ENCODE results near the gene DCLK3. TPM values are rescaled to one million over a fixed set of nuclear protein-coding genes. Genes with fewer than 3 reads are reported as not detected.

The DCLK3 gene
- total and polyA plus RNA-seq, 3 donors from 2014 or later = 4.0 to 8.1 (median 4.8) TPM

- intact Hi-C loops (cut with DNase I; ENCODE audit: low total_unique reads) = no loop called here
- H3K27me3 ChIP-seq = no peaks in the 10 kb centered on the region
- no peak for TF ChIP-seq POLR2A (IDR thresholded peaks at IDR 0.05)
- no peaks in the 10 kb centered on the region for H3K4me1 ChIP-seq
- WGBS, 2 donors = 89 to 91% methylated on average over 6 of the region's 6 CpGs
- no peaks in the 10 kb centered on the region for H3K9me3 ChIP-seq
- H3K4me3 ChIP-seq = no peak overlapping the region
- DNase-seq = no peak
- no peaks in the 10 kb centered on the region for H3K36me3 ChIP-seq (ENCODE audit: low read depth, missing control alignments)
- no peak overlapping the region for H3K27ac ChIP-seq
Observed at GRCh38 chr3:36709826-36710365, 54.5 kb downstream of the DCLK3 start.

DNA sequence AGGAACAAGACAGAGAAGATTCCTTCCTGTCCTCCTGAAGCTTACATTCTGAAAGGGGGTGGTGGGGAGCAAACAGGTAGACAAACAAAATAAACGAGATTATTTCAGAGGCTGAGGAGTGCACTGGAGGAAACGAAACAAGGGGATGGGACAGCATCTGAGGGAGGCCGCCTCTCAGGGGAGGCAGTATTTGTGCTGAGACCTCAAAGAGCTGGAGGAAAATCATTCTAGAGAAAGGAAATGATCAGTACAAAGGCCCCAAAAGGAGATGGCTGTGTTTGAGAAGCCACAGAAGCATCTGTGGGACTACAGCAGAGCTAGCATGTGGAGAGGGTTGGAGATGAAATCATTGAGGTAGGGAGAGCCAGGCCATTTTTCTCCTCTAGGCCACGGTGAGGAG, 55.1 kb downstream of the DCLK3 start:
- H3K27ac ChIP-seq = no peak overlapping the region
- H3K9me3 ChIP-seq = no peaks in the 10 kb centered on the region
- no peak for DNase-seq
- 68 to 88% methylated on average over 4 of the region's 4 CpGs for WGBS, 2 donors
- no peak overlapping the region for H3K4me3 ChIP-seq
- H3K36me3 ChIP-seq (ENCODE audit: low read depth, missing control alignments) = no peaks in the 10 kb centered on the region
- TF ChIP-seq POLR2A (IDR thresholded peaks at IDR 0.05) = no peak
- no peaks in the 10 kb centered on the region for H3K4me1 ChIP-seq
- intact Hi-C loops (cut with DNase I; ENCODE audit: low total_unique reads) = no loop called here
- H3K27me3 ChIP-seq = no peaks in the 10 kb centered on the region

GRCh38 chr3:36707623-36708409, 56.5 kb downstream of the DCLK3 start:
- no peaks in the 10 kb centered on the region for H3K36me3 ChIP-seq (ENCODE audit: low read depth, missing control alignments)
- no peaks in the 10 kb centered on the region for H3K27me3 ChIP-seq
- no peaks in the 10 kb centered on the region for H3K4me1 ChIP-seq
- 65 to 68% methylated on average over 6 of the region's 6 CpGs for WGBS, 2 donors
- no peaks in the 10 kb centered on the region for H3K9me3 ChIP-seq
- H3K4me3 ChIP-seq = no peak overlapping the region
- DNase-seq = no peak
- H3K27ac ChIP-seq = no peak overlapping the region
- intact Hi-C loops (cut with DNase I; ENCODE audit: low total_unique reads) = no loop called here
- no peak for TF ChIP-seq POLR2A (IDR thresholded peaks at IDR 0.05)
- TF ChIP-seq, protein P1, sequence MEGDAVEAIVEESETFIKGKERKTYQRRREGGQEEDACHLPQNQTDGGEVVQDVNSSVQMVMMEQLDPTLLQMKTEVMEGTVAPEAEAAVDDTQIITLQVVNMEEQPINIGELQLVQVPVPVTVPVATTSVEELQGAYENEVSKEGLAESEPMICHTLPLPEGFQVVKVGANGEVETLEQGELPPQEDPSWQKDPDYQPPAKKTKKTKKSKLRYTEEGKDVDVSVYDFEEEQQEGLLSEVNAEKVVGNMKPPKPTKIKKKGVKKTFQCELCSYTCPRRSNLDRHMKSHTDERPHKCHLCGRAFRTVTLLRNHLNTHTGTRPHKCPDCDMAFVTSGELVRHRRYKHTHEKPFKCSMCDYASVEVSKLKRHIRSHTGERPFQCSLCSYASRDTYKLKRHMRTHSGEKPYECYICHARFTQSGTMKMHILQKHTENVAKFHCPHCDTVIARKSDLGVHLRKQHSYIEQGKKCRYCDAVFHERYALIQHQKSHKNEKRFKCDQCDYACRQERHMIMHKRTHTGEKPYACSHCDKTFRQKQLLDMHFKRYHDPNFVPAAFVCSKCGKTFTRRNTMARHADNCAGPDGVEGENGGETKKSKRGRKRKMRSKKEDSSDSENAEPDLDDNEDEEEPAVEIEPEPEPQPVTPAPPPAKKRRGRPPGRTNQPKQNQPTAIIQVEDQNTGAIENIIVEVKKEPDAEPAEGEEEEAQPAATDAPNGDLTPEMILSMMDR (IDR thresholded peaks at IDR 0.05) = no peak

- WGBS, 2 donors = 79 to 85% methylated on average over 8 of the region's 8 CpGs
- Histone ChIP-seq H3K4me3 (no peak overlapping the region), H3K27me3 (no peaks in the 10 kb centered on the region), H3K4me1 (no peaks in the 10 kb centered on the region), H3K36me3 (ENCODE audit: low read depth, missing control alignments) (no peaks in the 10 kb centered on the region), H3K9me3 (no peaks in the 10 kb centered on the region), H3K27ac (no peak overlapping the region)
- no peak for TF ChIP-seq POLR2A (IDR thresholded peaks at IDR 0.05)
- TF ChIP-seq, protein P1 (IDR thresholded peaks at IDR 0.05) = no peak
- DNase-seq = no peak
- intact Hi-C loops (cut with DNase I; ENCODE audit: low total_unique reads) = no loop called here
Observed at GRCh38 chr3:36705015-36705414, 59.3 kb downstream of the DCLK3 start.

DNA sequence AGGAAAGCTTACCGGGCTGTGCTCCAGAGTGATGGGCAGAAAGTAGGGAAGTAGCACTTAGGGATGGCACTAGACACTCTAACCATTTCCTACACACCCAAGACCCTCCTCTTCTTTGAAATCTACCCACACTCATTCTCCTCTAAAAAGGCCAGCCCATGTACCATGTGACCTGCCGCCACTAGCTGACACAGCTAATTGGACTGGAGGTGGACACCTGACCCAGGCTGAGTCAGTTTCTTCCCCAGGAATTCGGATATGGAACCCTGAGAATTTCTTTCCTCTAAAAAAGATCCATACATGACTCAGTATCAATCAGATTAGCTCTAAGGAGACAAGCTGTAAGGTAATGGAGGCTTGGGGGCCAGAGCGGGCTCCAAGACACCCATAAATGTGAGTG, 60.1 kb downstream of the DCLK3 start:
- Histone ChIP-seq H3K4me3 (no peak overlapping the region), H3K9me3 (no peaks in the 10 kb centered on the region), H3K4me1 (no peaks in the 10 kb centered on the region), H3K36me3 (ENCODE audit: low read depth, missing control alignments) (no peaks in the 10 kb centered on the region), H3K27ac (no peak overlapping the region), H3K27me3 (no peaks in the 10 kb centered on the region)
- intact Hi-C loops (cut with DNase I; ENCODE audit: low total_unique reads) = no loop called here
- no peak for TF ChIP-seq POLR2A (IDR thresholded peaks at IDR 0.05)
- TF ChIP-seq, protein P1 (IDR thresholded peaks at IDR 0.05) = no peak
- 84% methylated on average over 4 of the region's 4 CpGs for WGBS, 2 donors
- no peak for DNase-seq

- Histone ChIP-seq H3K27me3 (no peaks in the 10 kb centered on the region), H3K36me3 (ENCODE audit: low read depth, missing control alignments) (no peaks in the 10 kb centered on the region), H3K4me3 (no peak overlapping the region), H3K9me3 (no peaks in the 10 kb centered on the region), H3K4me1 (no peaks in the 10 kb centered on the region), H3K27ac (no peak overlapping the region)
- DNase-seq = no peak
- WGBS, 2 donors = 65 to 71% methylated on average over 2 of the region's 2 CpGs
- no peak for TF ChIP-seq POLR2A (IDR thresholded peaks at IDR 0.05)
- TF ChIP-seq, protein P1 (IDR thresholded peaks at IDR 0.05) = no peak
- intact Hi-C loops (cut with DNase I; ENCODE audit: low total_unique reads) = no loop called here
Observed at GRCh38 chr3:36701249-36701572, 63.1 kb downstream of the DCLK3 start.
